ENCODE results near the gene CES3.

DNA sequence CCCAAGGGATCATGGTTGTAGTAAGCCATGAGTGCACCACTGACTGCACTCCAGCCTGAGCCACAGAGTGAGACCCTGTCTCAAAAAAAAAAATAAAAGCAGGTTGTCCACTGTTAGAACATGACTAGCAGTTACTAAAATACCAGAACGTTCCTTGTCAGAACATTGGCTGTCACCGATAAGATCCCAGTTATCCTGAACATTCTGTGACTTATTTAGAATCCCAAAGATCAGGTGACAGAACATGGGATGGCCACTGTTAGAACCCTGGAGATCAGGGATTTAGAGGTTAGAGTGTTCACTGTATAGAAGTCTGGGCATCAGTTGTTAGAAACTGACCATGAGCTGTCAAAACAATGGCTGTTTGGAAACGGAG is 35.9 kb downstream of the CES3 start:
- TF ChIP-seq CTCF (IDR thresholded peaks at IDR 0.05) (no peak), POLR2A (IDR thresholded peaks at IDR 0.05) (no peak)
